Hepatocyte (in vitro differentiated cells): ENCODE data around the gene SREK1IP1.

Source experiments
- EZH2phosphoT487 ChIP-seq: fragments of 200-600 bp; sonication (generic); IDR thresholded peaks from one replicate; pipeline ENCODE4 v1.6.1; 2018; ENCODE audit warnings: antibody characterized with exemption, mild to moderate bottlenecking, low read depth, moderate library complexity; ENCODE audit not compliant: unreplicated experiment, severe bottlenecking
- TF ChIP-seq, protein P1 (sequence below): fragments of 200-600 bp; sonication (generic); IDR thresholded peaks from 2 replicates; pipeline ENCODE4 v1.5.1; 2016; ENCODE audit warnings: antibody characterized with exemption, mild to moderate bottlenecking; ENCODE audit not compliant: poor library complexity

DNA sequence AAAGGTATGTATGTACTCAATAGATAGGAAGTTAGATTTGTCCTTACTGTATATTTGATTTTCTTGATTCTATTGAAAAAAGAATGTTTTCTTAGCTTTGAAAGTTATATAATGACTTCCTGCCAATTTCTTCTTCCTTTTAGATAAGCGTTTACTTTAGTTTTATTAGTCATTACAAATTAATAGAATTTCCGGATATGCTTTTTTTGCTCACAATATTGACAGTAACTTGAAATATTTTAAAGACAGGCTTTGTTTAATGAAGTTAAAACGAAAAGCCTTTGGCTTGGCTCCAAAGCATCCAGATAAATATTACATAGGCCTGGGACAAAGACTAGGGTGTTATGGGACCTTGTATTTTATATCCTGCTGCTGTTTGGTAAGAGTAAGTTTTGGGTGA is 49.8 kb upstream of the SREK1IP1 start:
- TF ChIP-seq, protein P1, sequence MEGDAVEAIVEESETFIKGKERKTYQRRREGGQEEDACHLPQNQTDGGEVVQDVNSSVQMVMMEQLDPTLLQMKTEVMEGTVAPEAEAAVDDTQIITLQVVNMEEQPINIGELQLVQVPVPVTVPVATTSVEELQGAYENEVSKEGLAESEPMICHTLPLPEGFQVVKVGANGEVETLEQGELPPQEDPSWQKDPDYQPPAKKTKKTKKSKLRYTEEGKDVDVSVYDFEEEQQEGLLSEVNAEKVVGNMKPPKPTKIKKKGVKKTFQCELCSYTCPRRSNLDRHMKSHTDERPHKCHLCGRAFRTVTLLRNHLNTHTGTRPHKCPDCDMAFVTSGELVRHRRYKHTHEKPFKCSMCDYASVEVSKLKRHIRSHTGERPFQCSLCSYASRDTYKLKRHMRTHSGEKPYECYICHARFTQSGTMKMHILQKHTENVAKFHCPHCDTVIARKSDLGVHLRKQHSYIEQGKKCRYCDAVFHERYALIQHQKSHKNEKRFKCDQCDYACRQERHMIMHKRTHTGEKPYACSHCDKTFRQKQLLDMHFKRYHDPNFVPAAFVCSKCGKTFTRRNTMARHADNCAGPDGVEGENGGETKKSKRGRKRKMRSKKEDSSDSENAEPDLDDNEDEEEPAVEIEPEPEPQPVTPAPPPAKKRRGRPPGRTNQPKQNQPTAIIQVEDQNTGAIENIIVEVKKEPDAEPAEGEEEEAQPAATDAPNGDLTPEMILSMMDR = no peak
- no peak for TF ChIP-seq EZH2phosphoT487
